Body of pancreas (tissue), 4 donors: ENCODE measurements around the gene GABRB2.

Experiments used
- POLR2A ChIP-seq, 3 donors: fragments of 450-650 bp; IDR thresholded peaks; one replicate each; pipeline ENCODE4 v1.6.1; 2016; ENCODE audit warnings: antibody characterized with exemption in 3 of 3, mild to moderate bottlenecking in 2 of 3
- TF ChIP-seq, protein P1 (sequence below), 7 experiments: fragments of 450-650 bp in 4 of 7; fragments of 200-600 bp in 3 of 7; sonication (generic) in 3 of 7; IDR thresholded peaks; one replicate each; pipeline ENCODE4 v1.5.1; 2016 to 2019; ENCODE audit warnings: antibody characterized with exemption in 7 of 7

DNA sequence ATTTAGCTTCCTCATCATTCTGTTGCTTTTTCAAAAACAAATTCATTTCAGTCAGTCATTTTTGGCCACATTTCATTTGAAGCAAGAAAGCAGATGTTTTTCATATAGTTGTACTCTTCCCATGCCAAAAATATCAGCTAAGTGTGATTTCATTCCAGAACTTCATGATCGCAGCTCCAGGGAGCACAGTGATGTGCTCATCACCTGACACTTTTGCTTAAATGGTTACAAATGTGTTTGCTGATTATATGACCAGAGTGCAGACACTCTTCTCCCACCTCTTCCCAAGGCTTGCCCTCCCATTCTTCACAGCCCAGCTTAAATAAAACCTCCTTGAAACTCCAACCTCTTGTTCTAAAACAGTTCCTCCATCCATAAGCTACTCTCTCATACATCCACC lies 32.6 kb downstream of the GABRB2 start:
- TF ChIP-seq, protein P1, sequence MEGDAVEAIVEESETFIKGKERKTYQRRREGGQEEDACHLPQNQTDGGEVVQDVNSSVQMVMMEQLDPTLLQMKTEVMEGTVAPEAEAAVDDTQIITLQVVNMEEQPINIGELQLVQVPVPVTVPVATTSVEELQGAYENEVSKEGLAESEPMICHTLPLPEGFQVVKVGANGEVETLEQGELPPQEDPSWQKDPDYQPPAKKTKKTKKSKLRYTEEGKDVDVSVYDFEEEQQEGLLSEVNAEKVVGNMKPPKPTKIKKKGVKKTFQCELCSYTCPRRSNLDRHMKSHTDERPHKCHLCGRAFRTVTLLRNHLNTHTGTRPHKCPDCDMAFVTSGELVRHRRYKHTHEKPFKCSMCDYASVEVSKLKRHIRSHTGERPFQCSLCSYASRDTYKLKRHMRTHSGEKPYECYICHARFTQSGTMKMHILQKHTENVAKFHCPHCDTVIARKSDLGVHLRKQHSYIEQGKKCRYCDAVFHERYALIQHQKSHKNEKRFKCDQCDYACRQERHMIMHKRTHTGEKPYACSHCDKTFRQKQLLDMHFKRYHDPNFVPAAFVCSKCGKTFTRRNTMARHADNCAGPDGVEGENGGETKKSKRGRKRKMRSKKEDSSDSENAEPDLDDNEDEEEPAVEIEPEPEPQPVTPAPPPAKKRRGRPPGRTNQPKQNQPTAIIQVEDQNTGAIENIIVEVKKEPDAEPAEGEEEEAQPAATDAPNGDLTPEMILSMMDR (IDR thresholded peaks at IDR 0.05): no peak
- no peak for TF ChIP-seq POLR2A (IDR thresholded peaks at IDR 0.05)
